Natural killer cell treated with Interleukin-12 subunit alpha and Interleukin-12 subunit beta and Interleukin-15 and Interleukin-18, amount 100 ng/mL, for 72 hours (primary cell): ENCODE measurements around the gene SRCIN1. TPM values are rescaled to one million over a fixed set of nuclear protein-coding genes. Genes with fewer than 3 reads are reported as not detected.
"Not testable (repeated sequence)": the region's sequence is repeated elsewhere in the genome, so short reads cannot be mapped to it uniquely, and the experiment has no call there.

Experiments used
- ATAC-seq, 2 donors: fragments of 150-1000 bp; cut with Tn5 transposase in 1 of 2; sonication (Bioruptor Pico), chemical (Tn5 transposase) in 1 of 2; 2 replicates each; pipeline ENCODE4 v1.10.0; 2021
- DNase-seq: peaks from one replicate; pipeline ENCODE4 v3.0.0; 2022; ENCODE audit warnings: low spot score
- H3K27ac Mint-ChIP-seq, 2 donors: 1 replicate in 1 of 2; 2 replicates in 1 of 2; pipeline ENCODE4 v1.8.0; 2022; ENCODE audit warnings: mixed read lengths in 2 of 2, mild to moderate bottlenecking in 1 of 2, moderate library complexity in 1 of 2
- H3K27me3 Mint-ChIP-seq, 2 donors: 1 replicate in 1 of 2; 2 replicates in 1 of 2; pipeline ENCODE4 v1.8.0; 2022; ENCODE audit warnings: mixed read lengths in 2 of 2
- H3K36me3 Mint-ChIP-seq: one replicate; pipeline ENCODE4 v1.8.0; 2022; ENCODE audit warnings: mixed read lengths
- H3K4me1 Mint-ChIP-seq, 2 donors: 1 replicate in 1 of 2; 2 replicates in 1 of 2; pipeline ENCODE4 v1.8.0; 2022; ENCODE audit warnings: low read depth in 2 of 2, mixed read lengths in 2 of 2, mild to moderate bottlenecking in 1 of 2
- H3K4me3 Mint-ChIP-seq: one replicate; pipeline ENCODE4 v1.8.0; 2022; ENCODE audit warnings: mixed read lengths
- H3K9me3 Mint-ChIP-seq: 2 replicates; pipeline ENCODE4 v1.8.0; 2022; ENCODE audit warnings: mixed read lengths
- total RNA-seq, 2 donors: library from RNA; stranded (reverse); gene quantifications; one replicate each; pipeline ENCODE4 v1.2.3, GENCODE V29; 2022

SRCIN1 gene
- total RNA-seq, 2 donors from 2014 or later: 0.05 to 0.28 TPM

- peaks cover 7 to 11% of the 10 kb centered on the region in 2 donors for H3K4me1 Mint-ChIP-seq
- peak overlapping the region; percentile 6 for H3K4me3 Mint-ChIP-seq
- DNase-seq: no peak
- no peak for ATAC-seq
- H3K27ac Mint-ChIP-seq: no peak overlapping the region
- peaks cover 26 to 42% of the 10 kb centered on the region in 2 donors for H3K27me3 Mint-ChIP-seq
- H3K36me3 Mint-ChIP-seq: no peaks in the 10 kb centered on the region
- no peaks in the 10 kb centered on the region for H3K9me3 Mint-ChIP-seq
Measured at GRCh38 chr17:38511150-38512108, 94.3 kb downstream of the SRCIN1 start.

- Mint-ChIP-seq H3K27ac (no peak overlapping the region), H3K4me1 (peaks cover 7 to 11% of the 10 kb centered on the region in 2 donors), H3K27me3 (peaks cover 26 to 42% of the 10 kb centered on the region in 2 donors), H3K9me3 (no peaks in the 10 kb centered on the region), H3K4me3 (peak overlapping the region; percentile 6), H3K36me3 (no peaks in the 10 kb centered on the region)
- DNase-seq (no peak), ATAC-seq (peak; percentile 32 to 61)
Measured at GRCh38 chr17:38510421-38511149, 95.2 kb downstream of the SRCIN1 start.

- H3K9me3 Mint-ChIP-seq: no peaks in the 10 kb centered on the region
- H3K4me3 Mint-ChIP-seq: peak overlapping the region; percentile 81
- peak overlapping the region in 1 of 2 donors; percentile 47 for H3K27ac Mint-ChIP-seq
- peak; percentile 34 to 35 for ATAC-seq
- DNase-seq: no peak
- H3K4me1 Mint-ChIP-seq: peaks cover 7 to 11% of the 10 kb centered on the region in 2 donors
- no peaks in the 10 kb centered on the region for H3K36me3 Mint-ChIP-seq
- peaks cover 26 to 37% of the 10 kb centered on the region in 2 donors for H3K27me3 Mint-ChIP-seq
Measured at GRCh38 chr17:38509772-38510420, 95.9 kb downstream of the SRCIN1 start.

GRCh38 chr17:38508954-38509771 is 96.6 kb downstream of the SRCIN1 start:
- peak; percentile 66 to 80 for ATAC-seq
- peak overlapping the region in 1 of 2 donors; percentile 47 for H3K27ac Mint-ChIP-seq
- peak overlapping the region; percentile 81 for H3K4me3 Mint-ChIP-seq

GRCh38 chr17:38508570-38508950 is 97.2 kb downstream of the SRCIN1 start:
- Mint-ChIP-seq H3K4me3 (peak overlapping the region; percentile 24), H3K36me3 (no peaks in the 10 kb centered on the region), H3K4me1 (peaks cover 7 to 11% of the 10 kb centered on the region in 2 donors), H3K27ac (no peak overlapping the region), H3K9me3 (no peaks in the 10 kb centered on the region), H3K27me3 (peaks cover 26 to 37% of the 10 kb centered on the region in 2 donors)
- no peak for DNase-seq
- no peak for ATAC-seq

More at GRCh38 chr17:38508954-38509771, 96.6 kb downstream of the SRCIN1 start:
- Mint-ChIP-seq H3K36me3 (no peaks in the 10 kb centered on the region), H3K27me3 (peaks cover 26 to 37% of the 10 kb centered on the region in 2 donors), H3K4me1 (peaks cover 7 to 11% of the 10 kb centered on the region in 2 donors), H3K9me3 (no peaks in the 10 kb centered on the region)
- peak; percentile 69 for DNase-seq

GRCh38 chr17:38507921-38508569 is 97.7 kb downstream of the SRCIN1 start:
- H3K27ac Mint-ChIP-seq: no peak overlapping the region
- H3K27me3 Mint-ChIP-seq: peaks cover 26 to 37% of the 10 kb centered on the region in 2 donors

GRCh38 chr17:38507436-38507835 is 98.3 kb downstream of the SRCIN1 start:
- DNase-seq (no peak), ATAC-seq (no peak)
- Mint-ChIP-seq H3K27ac (no peak overlapping the region), H3K27me3 (peaks cover 26 to 36% of the 10 kb centered on the region in 2 donors), H3K4me3 (no peak overlapping the region), H3K4me1 (peaks cover 7 to 11% of the 10 kb centered on the region in 2 donors), H3K36me3 (no peaks in the 10 kb centered on the region), H3K9me3 (no peaks in the 10 kb centered on the region)

More at GRCh38 chr17:38507921-38508569, 97.7 kb downstream of the SRCIN1 start:
- Mint-ChIP-seq H3K4me3 (peak overlapping the region; percentile 24), H3K9me3 (no peaks in the 10 kb centered on the region), H3K4me1 (peaks cover 7 to 11% of the 10 kb centered on the region in 2 donors), H3K36me3 (no peaks in the 10 kb centered on the region)
- ATAC-seq (no peak), DNase-seq (no peak)

GRCh38 chr17:38504216-38504615 is 101.5 kb downstream of the SRCIN1 start:
- DNase-seq: no peak
- Mint-ChIP-seq H3K27ac (no peak overlapping the region), H3K4me1 (peaks cover 2 to 3% of the 10 kb centered on the region in 2 donors), H3K9me3 (no peaks in the 10 kb centered on the region), H3K4me3 (no peak overlapping the region), H3K36me3 (no peaks in the 10 kb centered on the region), H3K27me3 (peaks cover 8 to 19% of the 10 kb centered on the region in 2 donors)
- ATAC-seq: no peak

GRCh38 chr17:38503286-38503913 is 102.4 kb downstream of the SRCIN1 start:
- not testable (repeated sequence) for H3K4me1 Mint-ChIP-seq, ATAC-seq, H3K4me3 Mint-ChIP-seq, H3K9me3 Mint-ChIP-seq, DNase-seq, H3K36me3 Mint-ChIP-seq, H3K27ac Mint-ChIP-seq
- peaks cover 2 to 11% of the 10 kb centered on the region in 2 donors for H3K27me3 Mint-ChIP-seq

GRCh38 chr17:38501718-38502117 is 104.0 kb downstream of the SRCIN1 start:
- not testable (repeated sequence) for H3K4me3 Mint-ChIP-seq, H3K27me3 Mint-ChIP-seq, ATAC-seq, DNase-seq, H3K4me1 Mint-ChIP-seq, H3K36me3 Mint-ChIP-seq, H3K27ac Mint-ChIP-seq, H3K9me3 Mint-ChIP-seq

- H3K27me3 Mint-ChIP-seq, ATAC-seq, H3K4me1 Mint-ChIP-seq: not testable (repeated sequence)
Measured at GRCh38 chr17:38499230-38499629, 106.5 kb downstream of the SRCIN1 start.

GRCh38 chr17:38498353-38498752 is 107.4 kb downstream of the SRCIN1 start:
- DNase-seq (no peak), ATAC-seq (no peak)
- no peaks in the 10 kb centered on the region for H3K27me3 Mint-ChIP-seq
- no peaks in the 10 kb centered on the region for H3K9me3 Mint-ChIP-seq
- no peak overlapping the region for H3K27ac Mint-ChIP-seq
- no peaks in the 10 kb centered on the region for H3K36me3 Mint-ChIP-seq
- H3K4me3 Mint-ChIP-seq: no peak overlapping the region
- peaks cover 0 to 6% of the 10 kb centered on the region in 2 donors for H3K4me1 Mint-ChIP-seq

More at GRCh38 chr17:38499230-38499629, 106.5 kb downstream of the SRCIN1 start:
- DNase-seq, H3K4me3 Mint-ChIP-seq, H3K36me3 Mint-ChIP-seq, H3K27ac Mint-ChIP-seq, H3K9me3 Mint-ChIP-seq: not testable (repeated sequence)
